ELR (cell line): ENCODE measurements around the gene NDUFC1.

Experiments
- DNase-seq: peaks from one replicate; pipeline ENCODE4 v3.0.0-alpha.2; 2015; ENCODE audit warnings: low read depth

Gene NDUFC1

DNA sequence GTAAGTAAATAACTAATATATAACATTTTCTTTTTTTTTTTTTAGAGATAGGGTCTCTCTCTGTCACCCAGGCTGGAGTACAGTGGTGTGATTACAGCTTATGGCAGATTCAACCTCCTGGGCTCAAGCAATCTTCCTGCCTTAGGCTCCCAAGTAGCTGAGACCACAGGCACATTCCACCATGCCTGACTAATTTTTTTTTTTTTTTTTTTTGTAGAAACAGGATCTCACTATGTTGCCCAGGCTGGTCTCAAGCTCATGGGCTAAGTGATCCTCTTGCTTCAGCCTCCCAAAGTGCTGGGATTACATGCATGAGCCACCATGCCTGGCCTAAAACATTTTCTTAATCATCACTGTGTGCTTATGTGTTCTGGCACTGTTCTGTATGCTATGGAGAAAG is 55.0 kb downstream of the NDUFC1 start:
- peak; percentile 56 for DNase-seq

DNA sequence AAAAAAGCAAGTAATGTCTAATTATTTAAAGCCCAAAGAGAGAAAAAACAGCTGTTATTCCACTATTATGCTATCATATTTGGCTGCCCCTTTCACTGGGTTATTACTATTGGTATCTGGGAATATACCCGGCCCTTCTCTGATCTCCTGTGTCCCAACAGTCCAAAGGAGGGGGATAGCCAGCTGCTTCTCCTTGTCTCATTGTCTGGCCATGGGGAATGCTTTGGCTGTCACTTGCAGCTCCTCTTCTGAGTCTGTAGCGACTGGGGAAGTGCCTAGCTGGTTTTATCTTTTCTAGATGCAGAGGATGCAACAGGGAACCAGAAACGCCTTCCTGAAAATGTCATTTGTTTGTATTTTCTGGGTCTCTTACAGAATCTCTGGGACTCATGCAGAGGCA is 56.1 kb downstream of the NDUFC1 start:
- DNase-seq: no peak

DNA sequence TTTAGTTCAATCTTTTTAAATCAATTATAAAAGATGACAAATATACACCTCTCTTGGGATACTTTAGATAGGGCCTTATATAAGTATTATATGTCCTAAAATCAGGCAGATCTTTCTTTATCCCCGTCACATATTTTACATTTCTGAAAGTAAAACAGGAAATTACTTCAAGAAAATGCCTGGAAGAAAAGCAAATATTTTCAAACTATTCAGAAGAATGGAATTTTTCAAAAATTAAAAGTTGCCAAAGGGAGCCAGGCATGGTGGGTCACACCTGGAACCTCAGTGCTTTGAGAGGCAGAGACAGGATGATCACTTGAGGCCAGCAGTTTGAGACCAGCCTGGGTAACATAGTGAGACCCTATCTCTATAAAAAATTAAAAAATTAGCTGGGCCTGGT is 56.7 kb downstream of the NDUFC1 start:
- DNase-seq: peak; percentile 46

DNA sequence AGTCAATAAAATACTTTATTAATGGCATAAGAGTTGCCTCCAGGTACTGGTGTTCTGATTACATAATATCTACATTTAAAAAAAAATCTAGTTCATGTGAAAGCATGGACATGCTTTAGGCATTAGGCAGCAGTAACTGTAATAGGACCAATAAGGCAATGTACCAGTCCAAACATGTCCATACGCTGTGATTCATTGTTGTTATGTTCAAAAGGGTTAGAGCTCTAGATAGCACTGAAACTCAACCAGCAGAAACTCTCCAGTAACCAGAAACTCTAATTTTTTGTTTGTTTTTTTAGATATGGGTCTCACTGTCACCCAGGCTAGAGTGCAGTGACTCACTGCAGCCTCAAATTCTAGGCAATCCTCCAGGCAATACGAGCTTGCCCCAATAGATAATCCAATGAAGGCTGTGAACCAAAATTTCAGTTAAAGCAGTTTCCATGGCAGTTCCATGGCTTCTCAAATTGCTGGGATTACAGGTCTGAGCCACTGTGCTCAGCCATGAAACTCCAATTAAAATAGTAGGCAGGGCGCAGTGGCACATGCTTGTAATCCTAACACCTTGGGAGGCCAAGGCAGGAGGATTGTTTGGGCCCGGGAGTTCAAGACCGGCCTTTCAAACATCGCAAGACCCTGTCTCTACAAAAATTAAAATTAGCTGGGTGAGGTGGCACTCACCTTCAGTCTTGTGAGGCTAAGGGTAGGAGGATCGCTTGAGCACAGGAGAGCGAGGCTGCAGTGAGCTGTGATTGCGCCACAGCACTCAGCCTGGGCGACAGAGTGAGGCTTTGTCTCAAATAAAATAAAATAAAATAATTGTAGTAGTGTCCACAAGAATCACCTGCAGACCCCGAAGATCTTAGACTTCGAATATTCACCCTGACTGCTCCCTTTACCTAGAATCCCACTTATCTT is 58.6 kb downstream of the NDUFC1 start:
- peak; percentile 93 for DNase-seq

DNA sequence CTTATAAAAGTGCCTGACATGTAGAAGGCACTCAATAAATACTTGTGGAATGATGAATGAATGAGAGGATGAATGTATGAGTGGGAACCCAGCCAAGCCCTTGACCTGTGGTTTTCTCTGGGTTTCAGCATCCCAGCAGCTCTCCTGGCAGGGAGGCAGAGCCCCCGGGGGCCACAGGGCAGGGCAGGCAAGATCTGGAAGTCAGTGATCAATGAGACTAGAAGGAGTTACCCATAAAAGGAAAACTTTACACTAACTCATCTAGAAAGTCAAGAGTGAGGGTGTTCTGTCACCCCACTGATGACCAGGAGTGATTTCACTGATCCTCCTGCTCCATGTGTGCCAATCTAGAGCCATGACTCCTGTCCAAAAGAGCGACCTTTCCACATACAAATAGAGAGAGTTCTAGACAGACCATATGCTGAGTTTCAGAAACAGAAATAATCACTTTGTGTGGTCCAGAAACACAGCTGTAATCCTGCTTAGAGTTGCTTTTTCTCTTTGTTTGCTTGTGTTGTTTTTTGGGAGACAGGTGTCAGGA is 59.7 kb downstream of the NDUFC1 start:
- peak; percentile 81 for DNase-seq

DNA sequence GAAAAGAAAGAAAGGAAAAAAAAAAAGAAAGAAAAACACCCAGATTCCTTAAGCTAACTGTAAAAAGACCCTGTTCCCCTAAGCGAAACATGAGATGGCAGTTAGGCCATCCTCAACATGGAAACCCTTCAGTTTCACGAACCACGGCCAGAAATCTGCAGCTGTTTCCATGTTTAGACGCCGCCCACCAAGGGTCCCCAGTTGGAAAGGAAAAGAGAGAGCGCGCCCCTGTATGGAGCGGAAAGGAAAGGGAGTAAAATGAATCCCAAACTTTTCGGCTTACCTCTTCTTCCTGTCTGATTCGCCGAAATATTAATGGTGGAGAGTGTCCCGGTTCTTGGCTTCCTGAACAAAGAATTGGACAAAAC is 60.5 kb downstream of the NDUFC1 start:
- no peak for DNase-seq

DNA sequence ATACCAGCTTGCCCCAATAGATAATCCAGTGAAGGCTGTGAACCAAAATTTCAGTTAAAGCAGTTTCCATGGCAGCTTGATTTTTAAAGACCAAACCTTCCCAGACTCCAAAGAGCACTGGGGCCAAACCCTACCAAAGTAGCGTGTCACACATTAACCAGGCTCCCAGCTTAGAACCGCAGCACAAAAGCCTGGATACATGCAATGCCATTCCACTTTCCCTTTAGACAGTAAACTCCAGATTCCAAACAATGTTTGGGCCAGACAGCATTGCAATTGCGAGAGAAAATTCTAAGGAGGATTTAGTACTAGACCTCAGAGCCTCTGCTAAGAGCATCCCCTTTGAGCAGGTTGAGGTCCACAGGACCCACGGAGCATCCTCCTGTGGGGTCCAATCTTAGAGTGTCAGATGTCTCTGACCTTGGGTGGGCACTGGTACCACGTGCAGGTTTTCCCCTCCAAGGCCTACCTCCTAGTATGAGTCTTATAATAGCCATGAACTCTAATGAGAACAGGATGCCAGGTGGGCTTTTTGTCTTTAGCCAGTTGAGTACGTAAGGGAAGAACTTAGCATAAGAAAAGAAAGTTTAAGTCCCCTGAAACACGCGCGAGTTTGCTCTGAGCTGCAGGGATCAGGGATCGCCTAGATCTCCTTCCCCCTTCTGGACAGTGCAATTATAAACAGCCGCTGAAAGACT is 61.0 kb downstream of the NDUFC1 start:
- no peak for DNase-seq
